HepG2 (cell line): ENCODE measurements around the gene KCNMA1. TPM values are rescaled to one million over a fixed set of nuclear protein-coding genes. Genes with fewer than 3 reads are reported as not detected.

Experiments used
- ATAC-seq: fragments of 200-7000 bp; cut with Tn5 transposase; 3 replicates; pipeline ENCODE4 v1.9.1; 2020; ENCODE audit warnings: mild to moderate bottlenecking, moderate library complexity
- BruUV-seq: library from RNA; stranded (reverse); fragments of 400-500 nt; replicated peaks from 2 replicates; lab custom pipeline; 2021; lab: Mats Ljungman, UMichigan
- CTCF ChIA-PET: fragments of 300-600 bp; formaldehyde crosslinking; extraction: SDS; loops from one replicate; lab custom pipeline; 2021; ENCODE audit warnings: low total read pairs, inconsistent platforms, low intra/inter-chr PET ratio; lab: Yijun Ruan, JAX
- POLR2A ChIA-PET: fragments of 350-600 bp; sonication (Branson Sonifier 250); formaldehyde crosslinking; loops from one replicate; lab custom pipeline; 2020; ENCODE audit warnings: antibody characterized with exemption, inconsistent platforms; lab: Yijun Ruan, JAX
- DNase-seq: peaks from one replicate; pipeline ENCODE4 v3.0.0-alpha.2; 2015; ENCODE audit warnings: low spot score
- FAIRE-seq: peaks from 3 replicates; lab custom pipeline; 2011; peaks lifted over from hg19 to GRCh38; lab: Jason Lieb, UNC
- H2AFZ ChIP-seq: one replicate; pipeline ENCODE4 v1.6.1; 2011; ENCODE audit warnings: low read length, inconsistent platforms
- H3K27ac ChIP-seq: fragments of 300-600 bp; 3 replicates; pipeline ENCODE4 v1.8.0; 2011; ENCODE audit warnings: mixed run types, mild to moderate bottlenecking, mixed read lengths, low read length, inconsistent platforms; ENCODE audit not compliant: insufficient read depth; ENCODE audit errors: extremely low read length
- H3K27me3 ChIP-seq, 2 experiments: fragments of 200-600 bp in 1 of 2; 2 replicates in 1 of 2; 3 replicates in 1 of 2; pipeline versions ENCODE4 v1.6.0 to v1.8.0; 2011; ENCODE audit warnings: low read length in 2 of 2, mild to moderate bottlenecking in 2 of 2, moderate library complexity in 2 of 2, inconsistent platforms in 1 of 2; ENCODE audit not compliant: insufficient read depth in 2 of 2, control insufficient read depth in 1 of 2
- H3K36me3 ChIP-seq, 2 experiments: fragments of 200-600 bp in 1 of 2; replicated peaks in 1 of 2; 2 replicates in 1 of 2; 3 replicates in 1 of 2; pipeline versions ENCODE4 v1.5.1 to v1.8.0; 2011; ENCODE audit warnings: low read length in 2 of 2, inconsistent platforms in 1 of 2; ENCODE audit not compliant: insufficient read depth in 2 of 2, control insufficient read depth in 1 of 2
- H3K4me1 ChIP-seq: 2 replicates; pipeline ENCODE4 v1.5.1; 2012; ENCODE audit warnings: low read length, inconsistent platforms; ENCODE audit not compliant: insufficient read depth
- H3K4me2 ChIP-seq: 2 replicates; pipeline ENCODE4 v1.6.0; 2011; ENCODE audit warnings: low read depth, low read length, inconsistent platforms
- H3K4me3 ChIP-seq, 3 experiments: fragments of 200-600 bp in 1 of 3; sonication (generic), shearing (Covaris generic) in 1 of 3; replicated peaks in 1 of 3; 2 replicates each; pipeline ENCODE4 v1.5.1; 2011 to 2016; ENCODE audit warnings: low read length in 3 of 3, inconsistent platforms in 2 of 3, low read depth in 2 of 3, mild to moderate bottlenecking in 2 of 3, control low read depth in 1 of 3, mixed read lengths in 1 of 3; ENCODE audit not compliant: insufficient read depth in 1 of 3
- H3K79me2 ChIP-seq: one replicate; pipeline ENCODE4 v1.6.1; 2011; ENCODE audit warnings: low read length, inconsistent platforms; ENCODE audit not compliant: insufficient read depth
- H3K9ac ChIP-seq: 2 replicates; pipeline ENCODE4 v1.6.0; 2011; ENCODE audit warnings: mild to moderate bottlenecking, low read depth, low read length, inconsistent platforms; ENCODE audit not compliant: insufficient read depth
- H3K9me3 ChIP-seq: 2 replicates; pipeline ENCODE4 v1.5.1; 2012; ENCODE audit warnings: mild to moderate bottlenecking, low read length
- H4K20me1 ChIP-seq: 2 replicates; pipeline ENCODE4 v1.6.0; 2011; ENCODE audit warnings: inconsistent platforms, mild to moderate bottlenecking, low read length, moderate library complexity; ENCODE audit not compliant: insufficient read depth
- AHDC1 ChIP-seq: sonication (generic); formaldehyde crosslinking; IDR thresholded peaks from 2 replicates; pipeline ENCODE4 v1.5.1; 2020; ENCODE audit warnings: mild to moderate bottlenecking, missing genetic modification reagents, borderline replicate concordance
- ZNF367 ChIP-seq: sonication (generic); formaldehyde crosslinking; IDR thresholded peaks from 2 replicates; pipeline ENCODE4 v1.4.0; 2020; ENCODE audit warnings: missing genetic modification reagents, borderline replicate concordance
- WGBS: methylation state at CpG from one replicate; pipeline ENCODE4 v1.1.6; 2017; ENCODE audit warnings: low lambda C conversion rate; 5-methylcytosine and 5-hydroxymethylcytosine counted together
- in situ Hi-C: cut with HindIII; loops from 2 replicates; pipeline ENCODE4 v1.10.0; 2017; ENCODE audit warnings: low pct_unique_long_range_greater_than_20kb; ENCODE audit not compliant: extremely low pct_ligation_motif_present
- intact Hi-C: fragments of 100-400 bp; cut with micrococcal nuclease; formaldehyde crosslinking; loops from one replicate; pipeline ENCODE4 v1.10.0; 2022; ENCODE audit not compliant: unreplicated experiment
- polyA plus RNA-seq, 8 experiments: library from polyadenylated mRNA; depleted of rRNA in 3 of 8; stranded (reverse) in 7 of 8; unstranded in 1 of 8; fragments of >200 nt; fragmentation: Illumina TruSeq in 4 of 8; extraction: Trizol in 4 of 8; gene quantifications; 2 replicates each; pipeline versions ENCODE4 v1.2.1 to v1.2.3, GENCODE V29; 2011 to 2016; ENCODE audit warnings: low read depth in 4 of 8, missing spikeins in 1 of 8, mixed read lengths in 1 of 8; ENCODE audit not compliant: insufficient read depth in 1 of 8
- total RNA-seq, 5 experiments: library from RNA; depleted of rRNA; stranded (reverse); fragments of >200 nt; fragmentation: Illumina TruSeq; extraction: Trizol; gene quantifications; 2 replicates each; pipeline ENCODE4 v1.2.3, GENCODE V29; 2016; ENCODE audit warnings: low read depth in 1 of 5

Gene KCNMA1
- total and polyA plus RNA-seq, 2 of the 13 experiments (the other 11 are each of a cell fraction or from before 2014, with no cell fraction given): 0.02 TPM; not detected in 1

GRCh38 chr10:76882796-76883195, 754.8 kb downstream of the KCNMA1 start (continued):
- no peak for TF ChIP-seq AHDC1 (CRISPR knock-in tag)

- Histone ChIP-seq H3K9me3 (no peaks in the 10 kb centered on the region), H3K79me2 (no peaks in the 10 kb centered on the region), H2AFZ (no peak overlapping the region), H3K4me1 (no peaks in the 10 kb centered on the region), H3K9ac (no peak overlapping the region), H4K20me1 (no peaks in the 10 kb centered on the region), H3K36me3 (no peaks in the 10 kb centered on the region), H3K4me2 (no peak overlapping the region)
- CTCF ChIA-PET: no interaction called here
- no peak for DNase-seq
- POLR2A ChIA-PET: no interaction called here
- WGBS: 37% methylated on average over 6 of the region's 6 CpGs
- intact Hi-C loops: no loop called here
- no peak for FAIRE-seq
- TF ChIP-seq ZNF367 (CRISPR knock-in tag): no peak
- TF ChIP-seq, all 625 proteins: peak for 0
- no peak overlapping the region for H3K27ac ChIP-seq
- in situ Hi-C loops: no loop called here
- no TSS peak for BruUV-seq
- no peak for ATAC-seq
- H3K27me3 ChIP-seq: peaks cover 2 to 11% of the 10 kb centered on the region in 2 experiments; a peak in 4 of 5 replicates
- no peak overlapping the region for H3K4me3 ChIP-seq
These were observed 755.4 kb downstream of the KCNMA1 start for GRCh38 chr10:76882245-76882644.
